ENCODE results near the gene GALNT11. TPM values are rescaled to one million over a fixed set of nuclear protein-coding genes. Genes with fewer than 3 reads are reported as not detected.

The GALNT11 gene
- total RNA-seq, 1 donor from 2014 or later: 16.5 TPM

GRCh38 chr7:152115021-152115718 is 89.7 kb downstream of the GALNT11 start:
- intact Hi-C loops (cut with micrococcal nuclease): no loop called here

GRCh38 chr7:152117356-152117755 is 91.9 kb downstream of the GALNT11 start:
- intact Hi-C loops (cut with micrococcal nuclease): no loop called here

GRCh38 chr7:152120210-152120609 is 94.7 kb downstream of the GALNT11 start:
- intact Hi-C loops (cut with micrococcal nuclease): no loop called here

GRCh38 chr7:152120776-152121175 is 95.3 kb downstream of the GALNT11 start:
- intact Hi-C loops (cut with micrococcal nuclease): no loop called here

GRCh38 chr7:152121432-152121831 is 96.0 kb downstream of the GALNT11 start:
- intact Hi-C loops (cut with micrococcal nuclease): no loop called here

GRCh38 chr7:152122540-152122939 is 97.1 kb downstream of the GALNT11 start:
- intact Hi-C loops (cut with micrococcal nuclease): no loop called here

- intact Hi-C loops (cut with micrococcal nuclease): no loop called here
These were observed 101.3 kb downstream of the GALNT11 start for GRCh38 chr7:152126741-152127140.

GRCh38 chr7:152127229-152127628 is 101.8 kb downstream of the GALNT11 start:
- intact Hi-C loops (cut with micrococcal nuclease): no loop called here

GRCh38 chr7:152128252-152128651 is 102.8 kb downstream of the GALNT11 start:
- intact Hi-C loops (cut with micrococcal nuclease): no loop called here

GRCh38 chr7:152128741-152129461 is 103.4 kb downstream of the GALNT11 start:
- intact Hi-C loops (cut with micrococcal nuclease): no loop called here

- intact Hi-C loops (cut with micrococcal nuclease): no loop called here
These were observed 104.2 kb downstream of the GALNT11 start for GRCh38 chr7:152129682-152130081.

GRCh38 chr7:152130658-152131590 is 105.5 kb downstream of the GALNT11 start:
- intact Hi-C loops (cut with micrococcal nuclease): no loop called here

GRCh38 chr7:152131981-152132494 is 106.6 kb downstream of the GALNT11 start:
- intact Hi-C loops (cut with micrococcal nuclease): no loop called here

GRCh38 chr7:152132812-152133211 is 107.3 kb downstream of the GALNT11 start:
- intact Hi-C loops (cut with micrococcal nuclease): no loop called here

GRCh38 chr7:152133804-152134203 is 108.3 kb downstream of the GALNT11 start:
- intact Hi-C loops (cut with micrococcal nuclease): no loop called here

GRCh38 chr7:152136686-152137085 is 111.2 kb downstream of the GALNT11 start:
- intact Hi-C loops (cut with micrococcal nuclease): no loop called here

GRCh38 chr7:152137476-152138025 is 112.1 kb downstream of the GALNT11 start:
- intact Hi-C loops (cut with micrococcal nuclease): no loop called here

- intact Hi-C loops (cut with micrococcal nuclease): loop anchor here (10.0 kb wide), 1 partner anchor 535 kb away; the partner anchor contains the start of gene XRCC2
These were observed 114.6 kb downstream of the GALNT11 start for GRCh38 chr7:152140067-152140466.

GRCh38 chr7:152140560-152140959 is 115.1 kb downstream of the GALNT11 start:
- intact Hi-C loops (cut with micrococcal nuclease): loop anchor here (10.0 kb wide), 1 partner anchor 534 kb away; the partner anchor contains the start of gene XRCC2

- intact Hi-C loops (cut with micrococcal nuclease): loop anchor here (10.0 kb wide), 1 partner anchor 532 kb away; the partner anchor contains the start of gene XRCC2
These were observed 117.6 kb downstream of the GALNT11 start for GRCh38 chr7:152142976-152143595.
